ENCODE results near the gene CCDC136.

Gene CCDC136

GRCh38 chr7:128795129-128795528, 3.4 kb downstream of the CCDC136 start:
- Histone ChIP-seq H4K91ac (ENCODE audit: low read depth, low read length) (no peak overlapping the region), H3K79me2 (ENCODE audit: control insufficient read depth, insufficient read depth, low read length, poor library complexity) (peaks cover 2% of the 10 kb centered on the region), H4K12ac (ENCODE audit: low read depth, low read length) (no peak overlapping the region), H3K9me3 (ENCODE audit: insufficient read depth, low read depth, low read length) (no peaks in the 10 kb centered on the region), H2BK12ac (ENCODE audit: low read length) (no peak overlapping the region), H3K79me1 (ENCODE audit: low read length) (peaks cover 3% of the 10 kb centered on the region), H2BK120ac (ENCODE audit: insufficient read depth, low read length, poor library complexity) (no peak overlapping the region), H3K36me3 (ENCODE audit: control insufficient read depth in 1 of 2, insufficient read depth in 2 of 2, low read length in 2 of 2) (no peaks in the 10 kb centered on the region), H2AK5ac (ENCODE audit: low read length) (no peak overlapping the region), H3K4me2 (ENCODE audit: low read length) (no peak overlapping the region), H2AFZ (ENCODE audit: insufficient read depth, low read length, poor library complexity) (no peak overlapping the region), H3K4me1 (ENCODE audit: control insufficient read depth in 1 of 2, insufficient read depth in 2 of 2, low read length in 2 of 2) (peaks cover 0 to 7% of the 10 kb centered on the region in 2 experiments), H3K27ac (ENCODE audit: low read depth, low read length) (no peak overlapping the region), H3K27me3 (ENCODE audit: insufficient read depth, low read length) (peaks cover 3% of the 10 kb centered on the region), H3K18ac (ENCODE audit: low read length) (no peak overlapping the region), H3K4me3 (ENCODE audit: low read depth, low read length) (no peak overlapping the region), H4K8ac (ENCODE audit: low read depth, low read length) (no peak overlapping the region), H3K9ac (ENCODE audit: low read length) (no peak overlapping the region), H3K23ac (ENCODE audit: low read length) (no peak overlapping the region), H3K4ac (ENCODE audit: low read depth, low read length) (no peak overlapping the region), H2BK5ac (ENCODE audit: low read depth, low read length, poor library complexity) (no peak overlapping the region), H3K14ac (ENCODE audit: low read length) (no peak overlapping the region)
- WGBS (ENCODE audit: extremely low coverage, insufficient coverage, insufficient read length) = no CpG with 5 or more reads among the region's 4 CpGs
- no peak for DNase-seq

- Histone ChIP-seq H2BK12ac (ENCODE audit: low read length) (no peak overlapping the region), H3K27me3 (ENCODE audit: insufficient read depth, low read length) (peaks cover 3% of the 10 kb centered on the region), H3K79me2 (ENCODE audit: control insufficient read depth, insufficient read depth, low read length, poor library complexity) (no peaks in the 10 kb centered on the region), H3K14ac (ENCODE audit: low read length) (no peak overlapping the region), H3K23ac (ENCODE audit: low read length) (no peak overlapping the region), H3K9ac (ENCODE audit: low read length) (no peak overlapping the region), H3K4me2 (ENCODE audit: low read length) (no peak overlapping the region), H3K9me3 (ENCODE audit: insufficient read depth, low read depth, low read length) (no peaks in the 10 kb centered on the region), H4K12ac (ENCODE audit: low read depth, low read length) (no peak overlapping the region), H3K79me1 (ENCODE audit: low read length) (no peaks in the 10 kb centered on the region), H3K4ac (ENCODE audit: low read depth, low read length) (no peak overlapping the region), H4K8ac (ENCODE audit: low read depth, low read length) (no peak overlapping the region), H2AFZ (ENCODE audit: insufficient read depth, low read length, poor library complexity) (no peak overlapping the region), H2BK120ac (ENCODE audit: insufficient read depth, low read length, poor library complexity) (no peak overlapping the region), H3K36me3 (ENCODE audit: control insufficient read depth in 1 of 2, insufficient read depth in 2 of 2, low read length in 2 of 2) (no peaks in the 10 kb centered on the region), H3K4me3 (ENCODE audit: low read depth, low read length) (no peak overlapping the region), H2BK5ac (ENCODE audit: low read depth, low read length, poor library complexity) (no peak overlapping the region), H2AK5ac (ENCODE audit: low read length) (no peak overlapping the region), H3K18ac (ENCODE audit: low read length) (no peak overlapping the region), H3K4me1 (ENCODE audit: control insufficient read depth in 1 of 2, insufficient read depth in 2 of 2, low read length in 2 of 2) (peaks cover 0 to 4% of the 10 kb centered on the region in 2 experiments), H4K91ac (ENCODE audit: low read depth, low read length) (no peak overlapping the region), H3K27ac (ENCODE audit: low read depth, low read length) (no peak overlapping the region)
- DNase-seq = no peak
- no CpG with 5 or more reads among the region's 5 CpGs for WGBS (ENCODE audit: extremely low coverage, insufficient coverage, insufficient read length)
Observed at GRCh38 chr7:128796327-128796726, 4.6 kb downstream of the CCDC136 start.

- Histone ChIP-seq H3K18ac (ENCODE audit: low read length) (no peak overlapping the region), H3K4me2 (ENCODE audit: low read length) (no peak overlapping the region), H3K9ac (ENCODE audit: low read length) (no peak overlapping the region), H3K27me3 (ENCODE audit: insufficient read depth, low read length) (no peaks in the 10 kb centered on the region), H3K27ac (ENCODE audit: low read depth, low read length) (no peak overlapping the region), H2AFZ (ENCODE audit: insufficient read depth, low read length, poor library complexity) (no peak overlapping the region), H2BK12ac (ENCODE audit: low read length) (no peak overlapping the region), H2BK120ac (ENCODE audit: insufficient read depth, low read length, poor library complexity) (no peak overlapping the region), H3K4me3 (ENCODE audit: low read depth, low read length) (no peak overlapping the region), H3K9me3 (ENCODE audit: insufficient read depth, low read depth, low read length) (no peaks in the 10 kb centered on the region), H4K91ac (ENCODE audit: low read depth, low read length) (no peak overlapping the region), H3K4me1 (ENCODE audit: control insufficient read depth in 1 of 2, insufficient read depth in 2 of 2, low read length in 2 of 2) (no peaks in the 10 kb centered on the region), H3K4ac (ENCODE audit: low read depth, low read length) (no peak overlapping the region), H3K14ac (ENCODE audit: low read length) (no peak overlapping the region), H3K79me2 (ENCODE audit: control insufficient read depth, insufficient read depth, low read length, poor library complexity) (no peaks in the 10 kb centered on the region), H3K36me3 (ENCODE audit: control insufficient read depth in 1 of 2, insufficient read depth in 2 of 2, low read length in 2 of 2) (no peaks in the 10 kb centered on the region), H4K12ac (ENCODE audit: low read depth, low read length) (no peak overlapping the region), H3K79me1 (ENCODE audit: low read length) (no peaks in the 10 kb centered on the region), H2BK5ac (ENCODE audit: low read depth, low read length, poor library complexity) (no peak overlapping the region), H4K8ac (ENCODE audit: low read depth, low read length) (no peak overlapping the region), H3K23ac (ENCODE audit: low read length) (no peak overlapping the region), H2AK5ac (ENCODE audit: low read length) (no peak overlapping the region)
- no peak for DNase-seq
- WGBS (ENCODE audit: extremely low coverage, insufficient coverage, insufficient read length) = no CpG with 5 or more reads among the region's 2 CpGs
Observed at GRCh38 chr7:128799451-128799850, 7.7 kb downstream of the CCDC136 start.

- H2BK5ac ChIP-seq (ENCODE audit: low read depth, low read length, poor library complexity) = no peak overlapping the region
- no peak overlapping the region for H2AFZ ChIP-seq (ENCODE audit: insufficient read depth, low read length, poor library complexity)
- WGBS (ENCODE audit: extremely low coverage, insufficient coverage, insufficient read length) = no CpG with 5 or more reads among the region's 3 CpGs
- no peak overlapping the region for H4K8ac ChIP-seq (ENCODE audit: low read depth, low read length)
- H3K79me2 ChIP-seq (ENCODE audit: control insufficient read depth, insufficient read depth, low read length, poor library complexity) = no peaks in the 10 kb centered on the region
- no peak overlapping the region for H3K14ac ChIP-seq (ENCODE audit: low read length)
- no peak overlapping the region for H3K9ac ChIP-seq (ENCODE audit: low read length)
- no peak overlapping the region for H4K12ac ChIP-seq (ENCODE audit: low read depth, low read length)
- no peak overlapping the region for H3K27ac ChIP-seq (ENCODE audit: low read depth, low read length)
- H3K9me3 ChIP-seq (ENCODE audit: insufficient read depth, low read depth, low read length) = no peaks in the 10 kb centered on the region
- H2BK12ac ChIP-seq (ENCODE audit: low read length) = no peak overlapping the region
- no peak overlapping the region for H3K4me2 ChIP-seq (ENCODE audit: low read length)
- no peak overlapping the region for H3K4me3 ChIP-seq (ENCODE audit: low read depth, low read length)
- H2AK5ac ChIP-seq (ENCODE audit: low read length) = no peak overlapping the region
- H2BK120ac ChIP-seq (ENCODE audit: insufficient read depth, low read length, poor library complexity) = no peak overlapping the region
- H3K36me3 ChIP-seq (ENCODE audit: control insufficient read depth in 1 of 2, insufficient read depth in 2 of 2, low read length in 2 of 2) = no peaks in the 10 kb centered on the region
- no peak for DNase-seq
- no peaks in the 10 kb centered on the region for H3K27me3 ChIP-seq (ENCODE audit: insufficient read depth, low read length)
- H3K4me1 ChIP-seq (ENCODE audit: control insufficient read depth in 1 of 2, insufficient read depth in 2 of 2, low read length in 2 of 2) = peaks cover 0 to 4% of the 10 kb centered on the region in 2 experiments
- no peak overlapping the region for H4K91ac ChIP-seq (ENCODE audit: low read depth, low read length)
- no peak overlapping the region for H3K4ac ChIP-seq (ENCODE audit: low read depth, low read length)
- H3K18ac ChIP-seq (ENCODE audit: low read length) = no peak overlapping the region
- H3K23ac ChIP-seq (ENCODE audit: low read length) = no peak overlapping the region
- H3K79me1 ChIP-seq (ENCODE audit: low read length) = no peaks in the 10 kb centered on the region
Observed at GRCh38 chr7:128800567-128800966, 8.8 kb downstream of the CCDC136 start.

Measured in trophoblast cell (in vitro differentiated cells and primary cell).